Vagina (tissue), 2 donors: ENCODE data around the gene IFNE.

Experiments
- POLR2A ChIP-seq, 2 donors: fragments of 450-650 bp; IDR thresholded peaks; one replicate each; pipeline ENCODE4 v1.6.1; 2017; ENCODE audit warnings: antibody characterized with exemption in 2 of 2, mild to moderate bottlenecking in 2 of 2, moderate library complexity in 2 of 2
- POLR2AphosphoS5 ChIP-seq, 2 donors: sonication (generic); formaldehyde crosslinking; IDR thresholded peaks; one replicate each; pipeline ENCODE4 v1.9.0; 2017; ENCODE audit warnings: antibody characterized with exemption in 2 of 2, mild to moderate bottlenecking in 2 of 2, low read depth in 1 of 2; ENCODE audit not compliant: insufficient read depth in 1 of 2
- TF ChIP-seq, protein P1 (sequence below), 3 experiments: fragments of 450-650 bp in 2 of 3; fragments of 200-600 bp in 1 of 3; sonication (generic) in 1 of 3; IDR thresholded peaks; one replicate each; pipeline ENCODE4 v1.5.1; 2017 to 2019; ENCODE audit warnings: antibody characterized with exemption in 3 of 3, mild to moderate bottlenecking in 2 of 3, moderate library complexity in 2 of 3

DNA sequence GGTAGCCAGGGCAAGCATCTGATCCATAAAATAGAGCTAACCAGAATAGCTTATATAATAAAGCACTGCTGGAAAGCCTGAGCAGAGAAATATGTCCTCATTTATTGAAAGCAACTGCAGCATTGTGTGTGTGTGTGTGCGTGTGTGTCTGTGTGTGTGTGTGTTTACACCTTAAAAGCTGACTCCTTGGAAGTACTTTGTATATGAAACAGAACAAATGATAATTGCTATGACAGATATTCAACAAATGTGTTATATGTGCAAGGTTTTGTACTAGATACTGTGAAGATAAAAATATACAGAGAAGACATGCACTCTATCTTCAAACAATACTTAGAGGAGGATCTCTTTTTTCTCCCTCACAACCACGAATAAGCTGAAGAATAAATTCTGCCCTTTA lies 22.0 kb upstream of the IFNE start:
- TF ChIP-seq, protein P1, sequence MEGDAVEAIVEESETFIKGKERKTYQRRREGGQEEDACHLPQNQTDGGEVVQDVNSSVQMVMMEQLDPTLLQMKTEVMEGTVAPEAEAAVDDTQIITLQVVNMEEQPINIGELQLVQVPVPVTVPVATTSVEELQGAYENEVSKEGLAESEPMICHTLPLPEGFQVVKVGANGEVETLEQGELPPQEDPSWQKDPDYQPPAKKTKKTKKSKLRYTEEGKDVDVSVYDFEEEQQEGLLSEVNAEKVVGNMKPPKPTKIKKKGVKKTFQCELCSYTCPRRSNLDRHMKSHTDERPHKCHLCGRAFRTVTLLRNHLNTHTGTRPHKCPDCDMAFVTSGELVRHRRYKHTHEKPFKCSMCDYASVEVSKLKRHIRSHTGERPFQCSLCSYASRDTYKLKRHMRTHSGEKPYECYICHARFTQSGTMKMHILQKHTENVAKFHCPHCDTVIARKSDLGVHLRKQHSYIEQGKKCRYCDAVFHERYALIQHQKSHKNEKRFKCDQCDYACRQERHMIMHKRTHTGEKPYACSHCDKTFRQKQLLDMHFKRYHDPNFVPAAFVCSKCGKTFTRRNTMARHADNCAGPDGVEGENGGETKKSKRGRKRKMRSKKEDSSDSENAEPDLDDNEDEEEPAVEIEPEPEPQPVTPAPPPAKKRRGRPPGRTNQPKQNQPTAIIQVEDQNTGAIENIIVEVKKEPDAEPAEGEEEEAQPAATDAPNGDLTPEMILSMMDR (IDR thresholded peaks at IDR 0.05), result no peak
- TF ChIP-seq POLR2A (IDR thresholded peaks at IDR 0.05) (no peak), POLR2AphosphoS5 (IDR thresholded peaks at IDR 0.05; ENCODE audit: insufficient read depth in 1 of 2, low read depth in 1 of 2) (no peak)
